Transverse colon (tissue), 3 donors: ENCODE data around the gene STARD4.

Experiments
- CTCF ChIP-seq, 5 experiments: fragments of 200-600 bp in 3 of 5; fragments of 450-650 bp in 2 of 5; sonication (generic) in 3 of 5; IDR thresholded peaks; 1 replicate in 2 of 5; 2 replicates in 3 of 5; pipeline ENCODE4 v1.5.1; 2016 to 2017; ENCODE audit warnings: antibody characterized with exemption in 5 of 5, inconsistent platforms in 3 of 5, mild to moderate bottlenecking in 2 of 5, moderate library complexity in 1 of 5
- POLR2A ChIP-seq: fragments of 450-650 bp; IDR thresholded peaks from one replicate; pipeline ENCODE4 v1.6.1; 2016; ENCODE audit warnings: antibody characterized with exemption, mild to moderate bottlenecking, moderate library complexity

DNA sequence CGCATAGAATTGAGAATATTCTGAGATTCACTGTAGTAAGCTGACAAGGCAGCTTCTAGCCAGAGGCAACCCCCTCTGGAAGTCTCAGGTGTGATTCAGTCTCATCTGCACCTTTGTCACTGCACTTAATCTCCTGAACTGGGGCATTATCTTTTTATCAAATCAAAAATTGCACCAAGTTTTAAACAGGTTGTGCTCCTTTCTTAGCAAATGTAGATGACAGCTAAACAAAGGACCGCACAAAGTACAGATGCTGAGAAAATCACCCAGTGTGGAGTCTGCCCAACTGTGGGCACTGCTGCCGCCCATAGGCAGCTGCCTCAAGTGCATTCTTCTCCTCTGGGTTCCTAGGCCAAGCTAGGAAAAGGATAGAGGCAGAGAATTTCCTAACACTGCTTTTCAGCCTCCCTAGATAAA is 51.1 kb downstream of the STARD4 start:
- TF ChIP-seq CTCF (IDR thresholded peaks at IDR 0.05) (no peak), POLR2A (no peak)
